Suprapubic skin (tissue), 4 donors: Measurements from ENCODE around the gene ZNF317. TPM values are rescaled to one million over a fixed set of nuclear protein-coding genes. Genes with fewer than 3 reads are reported as not detected.

ENCODE experiments used
- DNase-seq, 2 donors: peaks; one replicate each; pipeline ENCODE4 v3.0.0-alpha.2; 2019; ENCODE audit warnings: low spot score in 2 of 2
- H3K27ac ChIP-seq: fragments of 200-600 bp; sonication (generic); one replicate; pipeline ENCODE4 v1.5.1; 2019
- H3K27me3 ChIP-seq: fragments of 200-600 bp; sonication (generic); one replicate; pipeline ENCODE4 v1.5.1; 2019
- H3K36me3 ChIP-seq: fragments of 200-600 bp; sonication (generic); one replicate; pipeline ENCODE4 v1.5.1; 2019
- H3K4me1 ChIP-seq: fragments of 200-600 bp; sonication (generic); one replicate; pipeline ENCODE4 v1.5.1; 2019
- H3K4me3 ChIP-seq: fragments of 200-600 bp; sonication (generic); one replicate; pipeline ENCODE4 v1.5.1; 2019; ENCODE audit warnings: mild to moderate bottlenecking
- H3K9me3 ChIP-seq: fragments of 200-600 bp; sonication (generic); one replicate; pipeline ENCODE4 v1.5.1; 2019
- EP300 ChIP-seq: sonication (generic); formaldehyde crosslinking; IDR thresholded peaks from one replicate; pipeline ENCODE4 v1.6.1; 2017; ENCODE audit warnings: antibody characterized with exemption
- POLR2A ChIP-seq, 2 donors: fragments of 450-650 bp; IDR thresholded peaks; one replicate each; pipeline ENCODE4 v1.6.1; 2017; ENCODE audit warnings: antibody characterized with exemption in 2 of 2, mild to moderate bottlenecking in 2 of 2, moderate library complexity in 2 of 2
- POLR2AphosphoS5 ChIP-seq, 3 donors: sonication (generic); formaldehyde crosslinking; IDR thresholded peaks; one replicate each; pipeline ENCODE4 v1.6.1; 2017; ENCODE audit warnings: antibody characterized with exemption in 3 of 3
- WGBS: methylation state at CpG from one replicate; pipeline ENCODE4 v1.1.5; 2018; 5-methylcytosine and 5-hydroxymethylcytosine counted together
- total RNA-seq, 4 donors: library from RNA; depleted of rRNA; stranded (reverse); fragments of >200 nt; gene quantifications; one replicate each; pipeline ENCODE4 v1.1.0, GENCODE V29; 2016
- TF ChIP-seq, protein P1 (sequence below), 2 donors: fragments of 200-600 bp in 1 of 2; fragments of 450-650 bp in 1 of 2; sonication (generic) in 1 of 2; IDR thresholded peaks; one replicate each; pipeline ENCODE4 v1.5.1; 2016 to 2019; ENCODE audit warnings: antibody characterized with exemption in 2 of 2, mild to moderate bottlenecking in 1 of 2, moderate library complexity in 1 of 2

ZNF317 gene
- total RNA-seq, 4 donors from 2014 or later = 18.9 to 35.8 (median 28.0) TPM

DNA sequence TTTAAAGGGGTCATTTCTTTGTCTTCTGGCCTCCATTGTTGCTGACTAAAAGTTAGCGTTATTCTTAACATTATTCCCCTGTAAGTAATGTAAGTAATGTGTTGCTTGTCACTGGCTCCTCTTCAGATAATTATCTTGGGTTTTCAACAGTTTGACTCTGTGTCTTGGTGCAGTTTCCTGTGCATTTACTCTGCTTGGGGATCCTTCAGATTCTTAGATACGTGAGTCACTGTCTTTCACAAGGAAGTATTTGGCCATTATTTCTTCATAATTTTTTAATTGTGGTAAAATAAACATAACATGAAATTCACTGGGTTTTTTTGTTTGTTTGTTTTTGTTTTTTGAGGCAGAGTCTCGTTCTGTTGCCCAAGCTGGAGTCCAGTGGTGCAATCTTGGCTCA, 25.1 kb downstream of the ZNF317 start:
- Histone ChIP-seq H3K4me3 (no peak overlapping the region), H3K4me1 (no peaks in the 10 kb centered on the region), H3K9me3 (peaks cover 25% of the 10 kb centered on the region), H3K27me3 (no peaks in the 10 kb centered on the region), H3K27ac (no peak overlapping the region), H3K36me3 (peaks cover 61% of the 10 kb centered on the region)
- TF ChIP-seq, protein P1, sequence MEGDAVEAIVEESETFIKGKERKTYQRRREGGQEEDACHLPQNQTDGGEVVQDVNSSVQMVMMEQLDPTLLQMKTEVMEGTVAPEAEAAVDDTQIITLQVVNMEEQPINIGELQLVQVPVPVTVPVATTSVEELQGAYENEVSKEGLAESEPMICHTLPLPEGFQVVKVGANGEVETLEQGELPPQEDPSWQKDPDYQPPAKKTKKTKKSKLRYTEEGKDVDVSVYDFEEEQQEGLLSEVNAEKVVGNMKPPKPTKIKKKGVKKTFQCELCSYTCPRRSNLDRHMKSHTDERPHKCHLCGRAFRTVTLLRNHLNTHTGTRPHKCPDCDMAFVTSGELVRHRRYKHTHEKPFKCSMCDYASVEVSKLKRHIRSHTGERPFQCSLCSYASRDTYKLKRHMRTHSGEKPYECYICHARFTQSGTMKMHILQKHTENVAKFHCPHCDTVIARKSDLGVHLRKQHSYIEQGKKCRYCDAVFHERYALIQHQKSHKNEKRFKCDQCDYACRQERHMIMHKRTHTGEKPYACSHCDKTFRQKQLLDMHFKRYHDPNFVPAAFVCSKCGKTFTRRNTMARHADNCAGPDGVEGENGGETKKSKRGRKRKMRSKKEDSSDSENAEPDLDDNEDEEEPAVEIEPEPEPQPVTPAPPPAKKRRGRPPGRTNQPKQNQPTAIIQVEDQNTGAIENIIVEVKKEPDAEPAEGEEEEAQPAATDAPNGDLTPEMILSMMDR (IDR thresholded peaks at IDR 0.05) = no peak
- TF ChIP-seq POLR2A (IDR thresholded peaks at IDR 0.05) (no peak), POLR2AphosphoS5 (IDR thresholded peaks at IDR 0.05) (no peak), EP300 (no peak)
- 88% methylated on average over 3 of the region's 3 CpGs for WGBS
- DNase-seq = no peak

DNA sequence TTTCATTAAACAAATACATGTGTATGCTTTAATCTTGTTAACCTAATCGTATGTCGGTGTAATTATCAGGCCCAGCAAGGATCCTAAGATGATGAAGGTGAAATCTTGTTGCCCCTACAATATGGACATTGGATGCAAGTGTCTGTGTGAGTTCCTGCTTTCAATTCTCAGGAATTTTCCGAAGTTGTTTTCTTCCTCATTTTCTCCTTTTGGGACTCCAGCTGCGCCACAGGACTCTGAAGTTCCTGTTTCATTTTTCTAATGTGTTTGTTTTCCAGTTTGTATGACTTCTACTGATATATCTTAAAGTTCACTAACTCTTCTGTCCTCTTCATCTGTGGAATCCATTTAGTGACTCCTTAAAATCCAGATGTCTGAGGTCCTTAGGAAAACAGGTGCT, 26.6 kb downstream of the ZNF317 start:
- TF ChIP-seq EP300 = no peak
- TF ChIP-seq, protein P1 (IDR thresholded peaks at IDR 0.05) = no peak
- Histone ChIP-seq H3K4me1 (no peaks in the 10 kb centered on the region), H3K27ac (no peak overlapping the region), H3K36me3 (peaks cover 45% of the 10 kb centered on the region), H3K9me3 (peaks cover 10% of the 10 kb centered on the region), H3K4me3 (no peak overlapping the region), H3K27me3 (no peaks in the 10 kb centered on the region)
- DNase-seq = no peak
- 84% methylated on average over 4 of the region's 4 CpGs for WGBS

DNA sequence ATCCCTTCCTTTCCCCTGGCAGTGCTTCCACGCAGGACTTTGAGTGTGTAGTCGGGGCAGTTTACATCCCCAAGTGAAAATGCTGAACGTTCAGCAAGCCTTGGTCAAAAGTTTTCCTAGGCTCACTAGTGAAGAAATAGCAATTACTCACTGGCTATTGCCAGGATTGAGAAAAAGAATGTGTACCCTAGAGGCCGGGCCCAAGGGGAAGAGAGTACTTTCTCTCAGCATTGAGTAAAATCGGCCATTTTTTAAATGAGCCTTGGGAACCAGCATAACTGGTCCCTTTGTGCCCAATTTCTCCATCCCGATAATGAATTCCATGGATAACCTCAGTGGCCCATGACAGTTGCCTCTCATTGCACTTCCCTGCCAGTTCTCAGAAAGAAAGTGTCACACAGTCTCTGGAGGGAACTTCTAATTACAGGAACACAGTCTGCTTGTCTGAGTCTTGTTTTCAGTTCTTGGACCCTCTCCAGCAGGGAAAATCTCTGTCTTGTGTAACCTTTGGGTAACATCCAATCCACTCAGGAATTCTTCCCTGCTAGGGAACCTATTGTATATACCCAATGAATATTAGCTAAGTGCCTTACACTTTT, 31.3 kb downstream of the ZNF317 start:
- H3K4me3 ChIP-seq = no peak overlapping the region
- H3K27ac ChIP-seq = no peak overlapping the region
- H3K27me3 ChIP-seq = no peaks in the 10 kb centered on the region
- H3K36me3 ChIP-seq = peaks cover 2% of the 10 kb centered on the region
- H3K4me1 ChIP-seq = no peaks in the 10 kb centered on the region
- TF ChIP-seq POLR2AphosphoS5 (IDR thresholded peaks at IDR 0.05) (no peak), POLR2A (IDR thresholded peaks at IDR 0.05) (no peak), EP300 (no peak)
- TF ChIP-seq, protein P1 (IDR thresholded peaks at IDR 0.05) = no peak
- no peak for DNase-seq
- H3K9me3 ChIP-seq = no peaks in the 10 kb centered on the region
- 63% methylated on average over 6 of the region's 6 CpGs for WGBS

DNA sequence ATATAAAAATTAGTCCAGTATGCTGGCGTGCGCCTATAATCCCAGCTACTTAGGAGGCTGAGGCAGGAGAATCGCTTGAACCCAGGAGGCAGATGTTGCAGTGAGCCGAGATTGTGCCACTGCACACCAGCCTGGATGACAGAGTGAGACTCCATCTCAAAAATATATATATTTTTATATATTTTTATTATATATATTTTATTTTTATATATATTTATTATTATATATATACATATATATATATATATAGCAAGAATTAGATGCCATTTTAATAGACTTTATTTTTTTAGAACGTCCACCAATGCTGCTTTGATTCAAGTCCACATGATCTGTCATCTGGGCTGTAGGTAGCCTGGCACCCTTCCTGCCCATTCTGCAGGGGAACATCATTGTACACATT, 35.1 kb downstream of the ZNF317 start:
- TF ChIP-seq, protein P1 (IDR thresholded peaks at IDR 0.05) = no peak
- no peak for TF ChIP-seq POLR2AphosphoS5 (IDR thresholded peaks at IDR 0.05)
- no peak for TF ChIP-seq EP300
- TF ChIP-seq POLR2A (IDR thresholded peaks at IDR 0.05) = no peak
- Histone ChIP-seq H3K9me3 (no peaks in the 10 kb centered on the region), H3K27ac (no peak overlapping the region), H3K36me3 (no peaks in the 10 kb centered on the region), H3K4me1 (no peaks in the 10 kb centered on the region), H3K27me3 (no peaks in the 10 kb centered on the region), H3K4me3 (no peak overlapping the region)
- whole genome bisulfite sequencing = 87% methylated on average over 5 of the region's 5 CpGs
- no peak for DNase-seq

DNA sequence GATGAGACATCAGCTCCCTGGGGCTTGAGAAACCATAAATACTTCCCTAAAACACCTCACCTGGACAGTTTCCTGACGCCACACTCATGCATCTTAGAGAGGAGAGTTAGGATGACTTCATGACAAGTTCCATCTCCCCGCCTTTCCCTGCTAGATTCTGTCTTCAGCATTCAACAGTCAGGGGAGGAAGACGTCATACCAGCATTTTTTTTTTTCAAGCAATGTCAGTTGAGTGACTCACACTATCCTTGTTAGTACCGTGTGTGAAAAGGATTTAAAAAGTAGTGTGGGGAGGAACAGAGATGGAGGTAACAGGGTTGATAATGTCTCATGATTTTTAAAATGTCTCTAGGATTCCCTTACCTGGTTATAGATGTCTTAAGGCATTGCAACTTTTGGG, 38.7 kb downstream of the ZNF317 start, which contains the start of gene OR7D2:
TSS of gene OR7D2 (plus strand) at position 79 of the 400 bp plus-strand sequence. CDS start 6,803 bp downstream, outside the sequence.
- 56% methylated on average over 4 of the region's 4 CpGs for WGBS
- H3K4me3 ChIP-seq = no peak within 1 kb of the TSS
- no peak within 1 kb of the TSS for H3K27ac ChIP-seq
- H3K36me3 ChIP-seq = no peaks in the 10 kb centered on the region
- H3K9me3 ChIP-seq = no peaks in the 10 kb centered on the region
- no peak for DNase-seq
- no peaks in the 10 kb centered on the region for H3K27me3 ChIP-seq
- H3K4me1 ChIP-seq = no peaks in the 10 kb centered on the region
- TF ChIP-seq EP300 (no peak), POLR2A (IDR thresholded peaks at IDR 0.05) (no peak), POLR2AphosphoS5 (IDR thresholded peaks at IDR 0.05) (no peak)
- TF ChIP-seq, protein P1 (IDR thresholded peaks at IDR 0.05) = no peak
